Astrocyte (in vitro differentiated cells and primary cell): ENCODE results near the gene OR2L3.

Experiments
- CTCF ChIP-seq: IDR thresholded peaks from 2 replicates; pipeline ENCODE4 v1.5.1; 2011; ENCODE audit warnings: low read depth, mild to moderate bottlenecking, inconsistent platforms, low read length, moderate library complexity; ENCODE audit not compliant: insufficient read depth
- EZH2 ChIP-seq: IDR thresholded peaks from 2 replicates; pipeline ENCODE4 v1.6.1; 2012; ENCODE audit warnings: mild to moderate bottlenecking, low read length, inconsistent platforms; ENCODE audit not compliant: insufficient read depth

GRCh38 chr1:248045209-248045608 is 1.4 kb upstream of the OR2L3 start:
- TF ChIP-seq EZH2 (no peak), CTCF (no peak)
